Activated CD4-positive, alpha-beta T cell treated with anti-CD3 and anti-CD28 coated beads, Interleukin-2, amount 10 ng/mL, durations not matched to agents 24 days and 14 days (primary cell): ENCODE measurements around the gene OR13A1. TPM values are rescaled to one million over a fixed set of nuclear protein-coding genes. Genes with fewer than 3 reads are reported as not detected.
"Not testable (repeated sequence)": the region's sequence is repeated elsewhere in the genome, so short reads cannot be mapped to it uniquely, and the experiment has no call there.

ENCODE experiments used
- DNase-seq: peaks from one replicate; pipeline ENCODE4 v3.0.0; 2022
- H3K27ac Mint-ChIP-seq: one replicate; pipeline ENCODE4 v1.8.0; 2022; ENCODE audit warnings: mild to moderate bottlenecking, mixed read lengths
- H3K27me3 Mint-ChIP-seq: one replicate; pipeline ENCODE4 v1.8.0; 2022; ENCODE audit warnings: mixed read lengths
- H3K36me3 Mint-ChIP-seq: one replicate; pipeline ENCODE4 v1.8.0; 2022; ENCODE audit warnings: low read depth, mild to moderate bottlenecking, mixed read lengths
- H3K4me1 Mint-ChIP-seq: one replicate; pipeline ENCODE4 v1.8.0; 2021; ENCODE audit warnings: mixed read lengths
- H3K4me3 Mint-ChIP-seq: one replicate; pipeline ENCODE4 v1.8.0; 2022; ENCODE audit warnings: mild to moderate bottlenecking, moderate library complexity, mixed read lengths
- H3K9me3 Mint-ChIP-seq: one replicate; pipeline ENCODE4 v1.8.0; 2021; ENCODE audit warnings: mixed read lengths
- intact Hi-C: fragments of 100-400 bp; cut with micrococcal nuclease; formaldehyde crosslinking; loops from one replicate; pipeline ENCODE4 v1.15.1; 2023
- total RNA-seq: library from RNA; stranded (reverse); gene quantifications from 2 replicates; pipeline ENCODE4 v1.2.3, GENCODE V29; 2022

OR13A1 gene
- total RNA-seq, 1 donor from 2014 or later = not detected

DNA sequence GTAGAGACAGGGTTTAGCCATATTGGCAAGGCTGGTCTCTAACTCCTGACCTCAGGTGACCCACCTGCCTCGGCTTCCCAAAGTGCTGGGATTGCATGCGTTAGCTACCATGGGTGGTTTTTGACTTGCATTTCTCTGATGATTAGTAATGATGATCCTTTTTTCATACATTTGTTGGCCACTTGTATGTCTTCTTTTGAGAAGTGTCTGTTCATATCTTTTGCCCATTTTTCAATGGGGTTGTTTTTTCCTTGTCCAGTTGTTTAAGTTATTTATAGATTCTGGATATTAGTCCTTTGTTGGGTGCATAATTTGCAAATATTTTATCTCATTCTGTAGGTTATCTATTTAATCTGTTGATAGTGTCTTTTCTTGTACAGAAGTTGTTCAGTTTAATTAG, 4.3 kb upstream of the OR13A1 start:
- no peaks in the 10 kb centered on the region for H3K4me1 Mint-ChIP-seq

GRCh38 chr10:45313264-45313873, 2.0 kb downstream of the OR13A1 start:
- Mint-ChIP-seq H3K27me3 (peaks cover 43% of the 10 kb centered on the region), H3K36me3 (no peaks in the 10 kb centered on the region), H3K27ac (no peak overlapping the region), H3K9me3 (peaks cover 8% of the 10 kb centered on the region), H3K4me1 (no peaks in the 10 kb centered on the region), H3K4me3 (no peak overlapping the region)
- no peak for DNase-seq
- intact Hi-C loops = no loop called here

More for the DNA sequence above, 4.3 kb upstream of the OR13A1 start:
- Mint-ChIP-seq H3K9me3 (peaks cover 5% of the 10 kb centered on the region), H3K27ac (no peak overlapping the region), H3K27me3 (peaks cover 24% of the 10 kb centered on the region), H3K4me3 (no peak overlapping the region), H3K36me3 (no peaks in the 10 kb centered on the region)
- intact Hi-C loops = no loop called here
- no peak for DNase-seq

DNA sequence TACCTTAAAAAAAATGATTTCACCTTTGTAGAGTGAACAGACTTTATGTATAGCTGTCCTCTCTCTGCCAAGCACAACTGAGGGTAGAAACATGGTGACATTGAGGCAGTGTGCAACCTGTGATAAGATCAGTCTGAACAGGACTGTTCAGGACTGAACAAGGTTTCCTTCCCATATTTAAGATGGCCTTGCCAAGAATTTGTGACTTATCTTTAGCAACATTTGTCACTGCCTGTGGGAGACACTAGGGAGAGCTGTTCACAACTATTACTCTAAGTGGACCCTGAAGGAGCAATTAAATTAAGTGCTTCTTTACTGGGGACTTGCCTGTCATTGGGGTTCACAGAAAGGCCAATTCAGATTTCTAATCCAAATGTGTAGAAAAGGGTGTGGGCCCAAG, 6.7 kb downstream of the OR13A1 start:
- DNase-seq = peak; percentile 58
- no peaks in the 10 kb centered on the region for H3K36me3 Mint-ChIP-seq
- peaks cover 40% of the 10 kb centered on the region for H3K27me3 Mint-ChIP-seq
- no peaks in the 10 kb centered on the region for H3K4me1 Mint-ChIP-seq
- no peak overlapping the region for H3K27ac Mint-ChIP-seq
- H3K9me3 Mint-ChIP-seq = peaks cover 8% of the 10 kb centered on the region
- no peak overlapping the region for H3K4me3 Mint-ChIP-seq
- intact Hi-C loops = no loop called here

DNA sequence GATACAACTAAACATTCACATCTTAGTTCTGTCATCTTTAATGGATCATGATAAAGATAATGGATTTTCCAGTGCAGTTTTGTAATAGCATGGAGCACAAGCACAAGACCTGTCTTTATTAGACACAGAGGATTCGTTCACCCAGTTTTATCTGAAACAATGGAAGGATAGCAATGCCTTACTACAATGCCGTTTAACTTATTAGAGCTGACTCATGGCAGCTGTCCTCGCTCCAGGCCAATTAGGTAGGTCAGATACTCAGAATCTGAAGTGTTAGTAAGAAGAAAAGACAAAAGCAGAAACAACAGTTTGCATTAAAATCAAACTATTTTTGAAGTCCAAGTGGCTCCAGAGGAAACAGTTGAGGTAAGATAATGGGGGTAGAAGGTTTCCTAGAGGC, 12.8 kb downstream of the OR13A1 start:
- no peak for DNase-seq
- H3K36me3 Mint-ChIP-seq = no peaks in the 10 kb centered on the region
- peaks cover 4% of the 10 kb centered on the region for H3K9me3 Mint-ChIP-seq
- H3K4me1 Mint-ChIP-seq = peaks cover 5% of the 10 kb centered on the region
- no peak overlapping the region for H3K4me3 Mint-ChIP-seq
- H3K27ac Mint-ChIP-seq = no peak overlapping the region
- intact Hi-C loops = no loop called here
- peaks cover 33% of the 10 kb centered on the region for H3K27me3 Mint-ChIP-seq

GRCh38 chr10:45298341-45298955, 17.0 kb downstream of the OR13A1 start:
- H3K27me3 Mint-ChIP-seq = peaks cover 26% of the 10 kb centered on the region

DNA sequence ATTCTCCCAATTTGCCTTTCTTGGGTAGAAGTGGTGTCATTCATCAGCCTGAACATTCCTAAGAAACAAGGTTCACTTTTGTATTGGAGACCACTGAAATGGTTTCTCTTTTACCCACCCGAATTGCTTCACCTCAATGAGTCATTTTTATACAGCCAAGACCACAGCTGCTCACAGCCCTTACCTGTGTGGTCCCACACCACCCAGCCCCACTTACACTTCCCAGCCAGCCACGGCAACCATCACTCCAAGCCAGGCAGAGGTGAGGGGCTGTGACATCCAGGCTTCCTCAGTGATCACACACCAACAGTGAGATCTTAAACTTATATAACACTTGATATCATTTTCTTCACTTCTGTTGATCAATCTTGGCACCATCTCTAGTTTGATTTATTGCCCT, 20.7 kb downstream of the OR13A1 start:
- Mint-ChIP-seq H3K9me3 (peaks cover 11% of the 10 kb centered on the region), H3K4me3 (no peak overlapping the region), H3K27ac (no peak overlapping the region), H3K4me1 (peaks cover 10% of the 10 kb centered on the region), H3K27me3 (peaks cover 14% of the 10 kb centered on the region), H3K36me3 (no peaks in the 10 kb centered on the region)
- no peak for DNase-seq
- intact Hi-C loops = no loop called here

More at GRCh38 chr10:45298341-45298955, 17.0 kb downstream of the OR13A1 start:
- intact Hi-C loops, H3K4me1 Mint-ChIP-seq, H3K27ac Mint-ChIP-seq, H3K36me3 Mint-ChIP-seq, H3K9me3 Mint-ChIP-seq, H3K4me3 Mint-ChIP-seq: not testable (repeated sequence)
- peak; percentile 5 for DNase-seq

DNA sequence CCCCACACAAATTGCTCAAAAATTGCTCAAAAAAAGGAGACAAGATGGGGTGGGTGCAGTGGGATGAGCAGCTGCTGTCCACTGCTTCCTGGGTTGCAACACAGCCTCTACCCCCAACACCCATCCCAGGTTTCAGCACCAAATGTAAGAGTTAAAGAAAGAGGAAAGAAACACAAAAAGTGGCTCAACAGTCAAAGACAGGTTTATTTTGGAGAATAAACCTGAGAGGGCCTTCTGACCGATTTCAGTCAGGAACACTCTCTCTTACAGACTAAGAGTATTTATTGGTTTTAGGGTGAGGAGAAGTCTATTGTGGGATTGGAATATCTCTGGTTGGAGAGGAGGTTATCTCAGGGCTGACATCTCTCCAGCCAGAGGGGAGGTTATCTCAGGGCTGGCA, 28.4 kb downstream of the OR13A1 start:
- Mint-ChIP-seq H3K4me3 (no peak overlapping the region), H3K9me3 (peaks cover 19% of the 10 kb centered on the region), H3K36me3 (no peaks in the 10 kb centered on the region), H3K27me3 (peaks cover 13% of the 10 kb centered on the region), H3K4me1 (peaks cover under 1% of the 10 kb centered on the region), H3K27ac (no peak overlapping the region)
- DNase-seq = no peak
- intact Hi-C loops = no loop called here

DNA sequence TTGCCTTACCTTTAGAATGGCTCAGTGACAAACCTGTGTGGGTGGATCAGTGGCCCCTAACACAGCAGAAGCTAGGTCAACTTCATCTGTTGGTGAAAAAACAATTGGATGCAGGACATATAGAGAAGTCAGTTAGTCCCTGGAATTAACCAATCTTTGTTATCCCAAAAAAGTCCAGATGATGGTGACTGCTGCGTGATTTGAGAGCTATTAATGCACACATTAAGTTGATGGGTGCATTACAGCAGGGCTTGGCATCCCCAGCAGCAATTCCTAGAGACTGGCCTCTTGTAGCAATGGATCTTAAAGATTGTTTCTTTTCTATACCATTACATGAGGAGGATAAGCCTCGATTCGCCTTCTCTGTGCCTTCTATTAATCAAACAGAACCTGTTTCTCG, 33.3 kb downstream of the OR13A1 start:
- Mint-ChIP-seq H3K27ac (no peak overlapping the region), H3K9me3 (peaks cover 4% of the 10 kb centered on the region), H3K27me3 (peaks cover 28% of the 10 kb centered on the region), H3K36me3 (no peaks in the 10 kb centered on the region), H3K4me1 (no peaks in the 10 kb centered on the region), H3K4me3 (no peak overlapping the region)
- DNase-seq = no peak
- intact Hi-C loops = no loop called here

GRCh38 chr10:45280113-45280760, 35.2 kb downstream of the OR13A1 start:
- H3K4me1 Mint-ChIP-seq = no peaks in the 10 kb centered on the region
- intact Hi-C loops = no loop called here
- peaks cover 28% of the 10 kb centered on the region for H3K27me3 Mint-ChIP-seq

DNA sequence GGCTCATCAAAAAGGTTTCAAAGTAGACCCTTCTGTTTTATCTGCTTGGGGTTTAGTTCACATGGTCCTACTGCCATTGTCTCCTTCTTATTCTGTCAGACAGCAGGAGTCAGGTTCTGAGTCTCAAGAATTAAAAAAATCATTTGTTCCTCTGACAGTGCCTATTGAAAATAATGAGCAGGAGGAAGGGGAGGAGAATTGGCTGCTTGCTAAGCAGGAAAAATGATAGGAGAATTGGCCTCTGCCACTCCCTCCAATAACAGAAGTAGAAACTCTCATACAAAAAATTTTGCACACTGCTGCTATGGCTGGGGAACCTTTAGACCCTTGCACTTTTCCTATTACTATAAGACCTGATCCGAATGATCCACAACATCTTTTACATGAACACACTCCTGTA, 35.7 kb downstream of the OR13A1 start:
- intact Hi-C loops = no loop called here
- H3K4me3 Mint-ChIP-seq = no peak overlapping the region
- no peaks in the 10 kb centered on the region for H3K36me3 Mint-ChIP-seq
- H3K27ac Mint-ChIP-seq = no peak overlapping the region
- peaks cover 30% of the 10 kb centered on the region for H3K27me3 Mint-ChIP-seq
- H3K9me3 Mint-ChIP-seq = no peaks in the 10 kb centered on the region
- H3K4me1 Mint-ChIP-seq = no peaks in the 10 kb centered on the region
- DNase-seq = no peak

More at GRCh38 chr10:45280113-45280760, 35.2 kb downstream of the OR13A1 start:
- no peaks in the 10 kb centered on the region for H3K9me3 Mint-ChIP-seq
- H3K36me3 Mint-ChIP-seq = no peaks in the 10 kb centered on the region
- no peak overlapping the region for H3K27ac Mint-ChIP-seq
- no peak for DNase-seq
- H3K4me3 Mint-ChIP-seq = no peak overlapping the region

- Mint-ChIP-seq H3K27ac (no peak overlapping the region), H3K4me1 (no peaks in the 10 kb centered on the region), H3K9me3 (no peaks in the 10 kb centered on the region), H3K36me3 (no peaks in the 10 kb centered on the region), H3K27me3 (peaks cover 32% of the 10 kb centered on the region), H3K4me3 (no peak overlapping the region)
- no peak for DNase-seq
- intact Hi-C loops = no loop called here
Observed at GRCh38 chr10:45278860-45279498, 36.4 kb downstream of the OR13A1 start.

GRCh38 chr10:45276146-45276545, 39.3 kb downstream of the OR13A1 start:
- not testable (repeated sequence) for DNase-seq, H3K36me3 Mint-ChIP-seq

DNA sequence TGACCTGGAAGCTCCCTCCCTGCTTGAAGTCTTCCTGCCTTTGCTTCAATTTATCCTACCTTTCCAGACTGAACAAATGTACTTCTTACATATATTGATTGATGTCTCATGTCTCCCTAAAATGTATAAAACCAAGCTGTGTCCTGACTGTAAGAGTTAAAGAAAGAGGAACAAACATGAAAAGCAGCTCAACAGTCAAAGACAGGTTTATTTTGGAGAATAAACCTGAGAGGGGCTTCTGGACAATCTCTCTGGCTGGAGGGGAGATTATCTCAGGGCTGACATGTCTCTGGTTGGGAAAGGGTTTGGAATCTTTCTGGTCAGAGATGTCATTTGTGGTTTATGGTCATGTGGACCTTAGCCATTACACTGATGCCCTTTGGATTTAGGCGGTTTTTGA, 41.0 kb downstream of the OR13A1 start:
- no peak for DNase-seq
- Mint-ChIP-seq H3K27me3 (peaks cover 43% of the 10 kb centered on the region), H3K36me3 (no peaks in the 10 kb centered on the region), H3K27ac (no peak overlapping the region), H3K4me3 (no peak overlapping the region), H3K9me3 (no peaks in the 10 kb centered on the region), H3K4me1 (no peaks in the 10 kb centered on the region)
- intact Hi-C loops = no loop called here

More at GRCh38 chr10:45276146-45276545, 39.3 kb downstream of the OR13A1 start:
- H3K9me3 Mint-ChIP-seq, intact Hi-C loops, H3K4me1 Mint-ChIP-seq, H3K4me3 Mint-ChIP-seq, H3K27ac Mint-ChIP-seq: not testable (repeated sequence)
- peaks cover 35% of the 10 kb centered on the region for H3K27me3 Mint-ChIP-seq

- not testable (repeated sequence) for H3K36me3 Mint-ChIP-seq, H3K4me3 Mint-ChIP-seq
- peaks cover 67% of the 10 kb centered on the region for H3K27me3 Mint-ChIP-seq
Observed at GRCh38 chr10:45267777-45268176, 47.6 kb downstream of the OR13A1 start.

More at GRCh38 chr10:45267777-45268176, 47.6 kb downstream of the OR13A1 start:
- H3K27ac Mint-ChIP-seq, H3K9me3 Mint-ChIP-seq, H3K4me1 Mint-ChIP-seq, intact Hi-C loops: not testable (repeated sequence)
- peak; percentile 16 for DNase-seq
